PC-3 (cell line): ENCODE results near the gene CCNK.

Experiments used
- CTCF ChIP-seq: fragments of 300-600 bp; sonication (generic); conservative IDR thresholded peaks from 2 replicates; pipeline ENCODE4 v1.5.1; 2017; ENCODE audit warnings: antibody characterized with exemption, low read depth, mild to moderate bottlenecking, low read length
- EZH2 ChIP-seq: fragments of 300-600 bp; sonication (generic); IDR thresholded peaks from one replicate; pipeline ENCODE4 v1.6.1; 2017; ENCODE audit warnings: antibody characterized with exemption, mild to moderate bottlenecking, low read length; ENCODE audit not compliant: unreplicated experiment
- EZH2phosphoT487 ChIP-seq: fragments of 300-600 bp; sonication (generic); IDR thresholded peaks from 2 replicates; pipeline ENCODE4 v1.6.1; 2018; ENCODE audit warnings: mild to moderate bottlenecking, antibody characterized with exemption, low read length, borderline replicate concordance

- TF ChIP-seq CTCF (no peak), EZH2 (no peak), EZH2phosphoT487 (no peak)
These were observed 4.3 kb upstream of the CCNK start for GRCh38 chr14:99476864-99477263.
